H1 (cell line): ENCODE measurements around the gene TATDN2. TPM values are rescaled to one million over a fixed set of nuclear protein-coding genes. Genes with fewer than 3 reads are reported as not detected.

Source experiments
- CTCF ChIA-PET: fragments of 300-600 bp; sonication (Branson Sonifier 250); formaldehyde crosslinking; loops from one replicate; lab custom pipeline; 2021; ENCODE audit not compliant: partially characterized antibody; lab: Charles Lee
- POLR2A ChIA-PET: fragments of 300-600 bp; sonication (Branson Sonifier 250); formaldehyde crosslinking; loops from one replicate; lab custom pipeline; 2021; ENCODE audit warnings: inconsistent platforms; ENCODE audit not compliant: partially characterized antibody; lab: Charles Lee
- DNase-seq, 2 experiments: peaks; one replicate each; pipeline versions ENCODE4 v3.0.0 to v3.0.0-alpha.2; 2010 to 2022; ENCODE audit warnings: low spot score in 2 of 2, low read depth in 1 of 2, mixed read lengths in 1 of 2
- FAIRE-seq: peaks from 2 replicates; lab custom pipeline; 2011; peaks lifted over from hg19 to GRCh38; lab: Jason Lieb, UNC
- H2AFZ ChIP-seq: 2 replicates; pipeline ENCODE4 v1.8.1; 2012; ENCODE audit warnings: low read length, inconsistent platforms
- H2AK5ac ChIP-seq: 2 replicates; pipeline ENCODE4 v1.6.1; 2013; ENCODE audit warnings: low read depth, low read length
- H2BK120ac ChIP-seq: replicated peaks from 2 replicates; pipeline ENCODE3; 2013; ENCODE audit warnings: low read depth, low read length, inconsistent platforms
- H2BK12ac ChIP-seq: 2 replicates; pipeline ENCODE4 v1.6.1; 2013; ENCODE audit warnings: low read depth, low read length
- H2BK15ac ChIP-seq: 2 replicates; pipeline ENCODE4 v1.6.1; 2013; ENCODE audit warnings: low read length
- H2BK20ac ChIP-seq: 2 replicates; pipeline ENCODE4 v1.6.1; 2013; ENCODE audit warnings: low read length
- H2BK5ac ChIP-seq: 2 replicates; pipeline ENCODE4 v1.6.1; 2013; ENCODE audit warnings: low read depth, low read length
- H3K14ac ChIP-seq: 2 replicates; pipeline ENCODE4 v1.6.1; 2013; ENCODE audit warnings: inconsistent platforms; ENCODE audit not compliant: insufficient read length
- H3K18ac ChIP-seq: 2 replicates; pipeline ENCODE4 v1.6.1; 2013; ENCODE audit warnings: low read length; ENCODE audit errors: extremely low read depth
- H3K23ac ChIP-seq: 2 replicates; pipeline ENCODE4 v1.6.1; 2013; ENCODE audit warnings: inconsistent platforms; ENCODE audit not compliant: insufficient read length
- H3K23me2 ChIP-seq: 2 replicates; pipeline ENCODE4 v1.6.1; 2013; ENCODE audit warnings: low read depth, low read length
- H3K27ac ChIP-seq: 2 replicates; pipeline ENCODE4 v1.6.1; 2011; ENCODE audit warnings: low read depth, low read length, inconsistent platforms
- H3K27me3 ChIP-seq, 4 experiments: replicated peaks in 1 of 4; 1 replicate in 1 of 4; 2 replicates in 3 of 4; pipeline versions ENCODE4 v1.6.1 to v1.8.1; 2011 to 2013; ENCODE audit warnings: low read length in 3 of 4, mild to moderate bottlenecking in 3 of 4, inconsistent platforms in 2 of 4, mixed read lengths in 2 of 4, moderate library complexity in 1 of 4; ENCODE audit not compliant: control insufficient read depth in 3 of 4, insufficient read depth in 3 of 4; ENCODE audit errors: extremely low read depth in 1 of 4
- H3K36me3 ChIP-seq, 4 experiments: 2 replicates each; pipeline versions ENCODE4 v1.6.1 to v1.8.1; 2011 to 2013; ENCODE audit warnings: mild to moderate bottlenecking in 4 of 4, low read length in 3 of 4, moderate library complexity in 2 of 4, control low read depth in 1 of 4, inconsistent platforms in 1 of 4; ENCODE audit not compliant: insufficient read depth in 4 of 4, control insufficient read depth in 2 of 4
- H3K4ac ChIP-seq: replicated peaks from 2 replicates; pipeline ENCODE3; 2013; ENCODE audit warnings: low read length, low read depth, mixed read lengths, inconsistent platforms; ENCODE audit not compliant: insufficient read length
- H3K4me1 ChIP-seq, 4 experiments: replicated peaks in 1 of 4; 1 replicate in 1 of 4; 2 replicates in 3 of 4; pipeline versions ENCODE4 v1.6.1 to v1.8.1; 2011 to 2013; ENCODE audit warnings: low read length in 3 of 4, inconsistent platforms in 2 of 4, mixed read lengths in 1 of 4; ENCODE audit not compliant: insufficient read depth in 4 of 4, control insufficient read depth in 3 of 4
- H3K4me2 ChIP-seq, 2 experiments: 2 replicates each; pipeline versions ENCODE4 v1.6.1 to v1.8.1; 2011 to 2013; ENCODE audit warnings: low read depth in 2 of 2, low read length in 2 of 2, control low read depth in 1 of 2, inconsistent platforms in 1 of 2, mild to moderate bottlenecking in 1 of 2; ENCODE audit not compliant: insufficient read depth in 1 of 2
- H3K4me3 ChIP-seq, 4 experiments: fragments of 200-600, 300-600 bp in 1 of 4; sonication (generic), shearing (Covaris generic), sonication (Bioruptor Twin) in 1 of 4; 2 replicates each; pipeline versions ENCODE4 v1.5.1 to v1.8.1; 2011 to 2016; ENCODE audit warnings: low read length in 4 of 4, low read depth in 3 of 4, control low read depth in 2 of 4, inconsistent platforms in 2 of 4, mild to moderate bottlenecking in 2 of 4, mixed read lengths in 1 of 4, moderate library complexity in 1 of 4; ENCODE audit not compliant: insufficient read depth in 2 of 4; ENCODE audit errors: extremely low read depth in 1 of 4
- H3K56ac ChIP-seq: replicated peaks from 2 replicates; pipeline ENCODE3; 2013; ENCODE audit warnings: low read depth, mild to moderate bottlenecking, mixed read lengths, low read length, inconsistent platforms; ENCODE audit not compliant: insufficient read length
- H3K79me1 ChIP-seq: 2 replicates; pipeline ENCODE4 v1.6.1; 2013; ENCODE audit warnings: low read depth, low read length, control low read depth
- H3K79me2 ChIP-seq, 2 experiments: 2 replicates each; pipeline versions ENCODE4 v1.6.1 to v1.8.1; 2012 to 2013; ENCODE audit warnings: low read length in 2 of 2, mild to moderate bottlenecking in 2 of 2, inconsistent platforms in 1 of 2; ENCODE audit not compliant: insufficient read depth in 2 of 2, control insufficient read depth in 1 of 2
- H3K9ac ChIP-seq, 4 experiments: replicated peaks in 1 of 4; 1 replicate in 1 of 4; 2 replicates in 3 of 4; pipeline versions ENCODE4 v1.6.1 to v1.8.1; 2011 to 2013; ENCODE audit warnings: low read depth in 3 of 4, low read length in 3 of 4, control low read depth in 2 of 4, mild to moderate bottlenecking in 2 of 4, moderate library complexity in 2 of 4, inconsistent platforms in 1 of 4; ENCODE audit errors: extremely low read depth in 1 of 4
- H3K9me3 ChIP-seq, 2 experiments: 2 replicates each; pipeline versions ENCODE4 v1.6.1 to v1.8.1; 2012 to 2013; ENCODE audit warnings: mild to moderate bottlenecking in 2 of 2, moderate library complexity in 2 of 2, control low read depth in 1 of 2, inconsistent platforms in 1 of 2, low read depth in 1 of 2, low read length in 1 of 2, mixed read lengths in 1 of 2; ENCODE audit not compliant: insufficient read depth in 2 of 2
- H4K20me1 ChIP-seq, 2 experiments: replicated peaks in 1 of 2; 2 replicates each; pipeline versions ENCODE3 to v1.8.1; 2011 to 2013; ENCODE audit warnings: inconsistent platforms in 2 of 2, low read length in 2 of 2, mild to moderate bottlenecking in 1 of 2; ENCODE audit not compliant: insufficient read depth in 2 of 2, control insufficient read depth in 1 of 2
- H4K5ac ChIP-seq: 2 replicates; pipeline ENCODE4 v1.6.1; 2013; ENCODE audit warnings: low read length, low read depth, mixed read lengths, inconsistent platforms; ENCODE audit not compliant: insufficient read length
- H4K8ac ChIP-seq: 2 replicates; pipeline ENCODE4 v1.8.0; 2013; ENCODE audit warnings: mild to moderate bottlenecking, moderate library complexity, low read length, inconsistent platforms; ENCODE audit not compliant: insufficient read depth; ENCODE audit errors: extremely low read depth
- H4K91ac ChIP-seq: replicated peaks from 2 replicates; pipeline ENCODE3; 2013; ENCODE audit warnings: low read length, mixed read lengths, inconsistent platforms; ENCODE audit not compliant: insufficient read length
- NRF1 ChIP-seq: IDR thresholded peaks from 2 replicates; pipeline ENCODE4 v1.6.1; 2011; ENCODE audit warnings: mild to moderate bottlenecking, low read depth, low read length, improper control_type of control experiment
- SP1 ChIP-seq: IDR thresholded peaks from 2 replicates; pipeline ENCODE4 v1.6.1; 2011; ENCODE audit warnings: low read depth, low read length
- WGBS, 2 experiments: shearing (Covaris generic) in 1 of 2; methylation state at CpG; one replicate each; pipeline versions ENCODE4 v1.1.6 to v1.1.7; 2013 to 2015; ENCODE audit warnings: low lambda C conversion rate in 2 of 2, mixed read lengths in 2 of 2, inconsistent platforms in 1 of 2, low coverage in 1 of 2, missing lambda C conversion rate in 1 of 2; ENCODE audit not compliant: insufficient replicate concordance in 2 of 2, insufficient coverage in 1 of 2, insufficient read length in 1 of 2; ENCODE audit errors: extremely low coverage in 1 of 2, missing lambda C conversion rate in 1 of 2; 5-methylcytosine and 5-hydroxymethylcytosine counted together
- polyA plus RNA-seq, 7 experiments: library from polyadenylated mRNA; depleted of rRNA in 3 of 7; stranded (reverse) in 5 of 7; unstranded in 2 of 7; fragments of >200 nt in 5 of 7; fragments of 200-250 nt in 2 of 7; gene quantifications; 1 replicate in 5 of 7; 2 replicates in 1 of 7; 4 replicates in 1 of 7; pipeline versions ENCODE4 v1.2.1 to v1.2.3, GENCODE V29; 2011 to 2013; ENCODE audit warnings: missing spikeins in 2 of 7, mixed read lengths in 2 of 7
- total RNA-seq: library from RNA; stranded (reverse); fragmentation: NEBNext Ultra II Directional; extraction: Animal tissue kit (Norgen Biotek cat#: 25700); gene quantifications from 2 replicates; pipeline ENCODE4 v1.2.1, GENCODE V29; 2021
- TF ChIP-seq, protein P1 (sequence below): IDR thresholded peaks from 2 replicates; pipeline ENCODE4 v1.6.1; 2011; ENCODE audit warnings: low read length, improper control_type of control experiment

Gene TATDN2
- total and polyA plus RNA-seq, 2 of the 8 experiments (the other 6 are each of a cell fraction or from before 2014, with no cell fraction given) = 12.1 to 34.8 TPM

DNA sequence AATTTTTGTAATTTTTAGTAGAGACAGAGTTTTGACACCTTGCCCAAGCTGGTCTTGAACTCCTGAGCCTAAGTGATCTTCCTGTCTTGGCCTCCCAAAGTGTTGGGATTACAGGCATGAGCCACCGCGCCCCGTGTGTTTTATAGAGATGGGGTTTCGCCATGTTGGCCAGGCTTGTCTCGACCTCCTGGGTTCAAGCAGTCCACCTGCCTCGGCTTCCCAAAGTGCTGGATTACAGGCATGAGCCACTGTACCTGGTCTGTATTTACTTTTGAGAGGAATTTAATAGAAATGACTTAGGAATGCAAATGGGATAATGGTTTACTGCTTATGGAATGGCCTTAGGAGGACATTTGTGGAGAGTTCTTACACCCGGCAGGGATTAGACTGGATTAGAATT, 10.8 kb downstream of the TATDN2 start:
- Histone ChIP-seq H3K4me1 (no peaks in the 10 kb centered on the region; a peak in 2 of 7 replicates), H2BK20ac (no peak overlapping the region), H2BK15ac (no peak overlapping the region), H2BK12ac (no peak overlapping the region), H2AFZ (no peak overlapping the region), H3K18ac (no peak overlapping the region), H4K8ac (no peak overlapping the region), H3K23me2 (no peaks in the 10 kb centered on the region), H2AK5ac (no peak overlapping the region), H3K79me2 (peaks cover 0 to 20% of the 10 kb centered on the region in 2 experiments; a peak in 2 of 4 replicates), H2BK5ac (no peak overlapping the region), H3K79me1 (peaks cover 12% of the 10 kb centered on the region), H3K4ac (no peak overlapping the region), H3K27ac (no peak overlapping the region), H4K20me1 (peaks cover 0 to 4% of the 10 kb centered on the region in 2 experiments), H3K4me3 (no peak overlapping the region), H3K4me2 (no peak overlapping the region), H4K91ac (no peak overlapping the region), H3K9ac (no peak overlapping the region), H3K9me3 (no peaks in the 10 kb centered on the region), H3K14ac (no peak overlapping the region), H2BK120ac (no peak overlapping the region), H3K23ac (no peak overlapping the region), H4K5ac (no peak overlapping the region), H3K36me3 (peaks cover 3 to 34% (median 13%) of the 10 kb centered on the region in 4 experiments; a peak in 7 of 8 replicates), H3K56ac (no peak overlapping the region), H3K27me3 (no peaks in the 10 kb centered on the region)
- ChIA-PET CTCF (interaction anchor here (1.2 to 1.3 kb wide), 2 partner anchors 14 to 27 kb away, joined by 3 to 5 read pairs; no protein-coding TSS in a partner anchor), POLR2A (no interaction called here)
- no peak for DNase-seq
- FAIRE-seq = no peak
- WGBS, 2 experiments = 98% methylated on average over 7 of the region's 7 CpGs; no CpG with 5 or more reads in 1 of the 2 experiments
- TF ChIP-seq NRF1 (no peak), SP1 (no peak)
- TF ChIP-seq, protein P1, sequence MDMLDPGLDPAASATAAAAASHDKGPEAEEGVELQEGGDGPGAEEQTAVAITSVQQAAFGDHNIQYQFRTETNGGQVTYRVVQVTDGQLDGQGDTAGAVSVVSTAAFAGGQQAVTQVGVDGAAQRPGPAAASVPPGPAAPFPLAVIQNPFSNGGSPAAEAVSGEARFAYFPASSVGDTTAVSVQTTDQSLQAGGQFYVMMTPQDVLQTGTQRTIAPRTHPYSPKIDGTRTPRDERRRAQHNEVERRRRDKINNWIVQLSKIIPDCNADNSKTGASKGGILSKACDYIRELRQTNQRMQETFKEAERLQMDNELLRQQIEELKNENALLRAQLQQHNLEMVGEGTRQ = no peak
